Epithelial cell of proximal tubule (primary cell): ENCODE data around the gene C16orf89. TPM values are rescaled to one million over a fixed set of nuclear protein-coding genes. Genes with fewer than 3 reads are reported as not detected.
"Not testable (repeated sequence)": the region's sequence is repeated elsewhere in the genome, so short reads cannot be mapped to it uniquely, and the experiment has no call there.

Experiments
- DNase-seq: peaks from one replicate; pipeline ENCODE4 v3.0.0-alpha.2; 2011; ENCODE audit warnings: low read depth
- H3K4me3 ChIP-seq: 2 replicates; pipeline ENCODE4 v1.5.1; 2011; ENCODE audit warnings: low read depth, mild to moderate bottlenecking, low read length
- CTCF ChIP-seq: conservative IDR thresholded peaks from 2 replicates; pipeline ENCODE4 v1.5.1; 2012; ENCODE audit warnings: low read depth, mild to moderate bottlenecking, low read length
- total RNA-seq: library from RNA; depleted of rRNA; stranded (reverse); fragments of >200 nt; gene quantifications from 2 replicates; pipeline ENCODE4 v1.2.3, GENCODE V29; 2015

The C16orf89 gene
- not detected in 2 replicates for total RNA-seq

- H3K4me3 ChIP-seq: no peak within 1 kb of the TSS
- no peak for TF ChIP-seq CTCF
- DNase-seq: no peak
Measured at GRCh38 chr16:5065813-5066212, at the start of gene C16orf89. Gene C16orf89, minus strand, starts transcription at chr16:5065956. Its CDS starts 48 bp downstream, at chr16:5065908.

- H3K4me3 ChIP-seq, DNase-seq: not testable (repeated sequence)
Measured at GRCh38 chr16:5110933-5111332, 45.2 kb upstream of the C16orf89 start.

GRCh38 chr16:5108505-5109158 is 42.9 kb upstream of the C16orf89 start:
- H3K4me3 ChIP-seq: no peak overlapping the region
- no peak for DNase-seq
- no peak for TF ChIP-seq CTCF

GRCh38 chr16:5105039-5105438 is 39.3 kb upstream of the C16orf89 start:
- not testable (repeated sequence) for DNase-seq

GRCh38 chr16:5103296-5104032 is 37.7 kb upstream of the C16orf89 start:
- not testable (repeated sequence) for H3K4me3 ChIP-seq, DNase-seq

More at GRCh38 chr16:5105039-5105438, 39.3 kb upstream of the C16orf89 start:
- H3K4me3 ChIP-seq: not testable (repeated sequence)

GRCh38 chr16:5099174-5099573 is 33.4 kb upstream of the C16orf89 start:
- DNase-seq, H3K4me3 ChIP-seq: not testable (repeated sequence)

- not testable (repeated sequence) for DNase-seq
- peak overlapping the region; percentile 72 for H3K4me3 ChIP-seq
Measured at GRCh38 chr16:5098221-5099159, 32.7 kb upstream of the C16orf89 start.

GRCh38 chr16:5097470-5098220 is 31.9 kb upstream of the C16orf89 start, which contains the start of gene EEF2KMT:
Gene EEF2KMT, minus strand, starts transcription at chr16:5097795. Its CDS starts 56 bp downstream, at chr16:5097739.
- H3K4me3 ChIP-seq: peak within 1 kb of the TSS; percentile 72
- peak; percentile 91 for DNase-seq

- not testable (repeated sequence) for DNase-seq
- H3K4me3 ChIP-seq: peak overlapping the region; percentile 72
Measured at GRCh38 chr16:5097061-5097469, 31.3 kb upstream of the C16orf89 start.

- H3K4me3 ChIP-seq: peak overlapping the region; percentile 72
- not testable (repeated sequence) for DNase-seq
Measured at GRCh38 chr16:5096437-5097060, 30.8 kb upstream of the C16orf89 start.

GRCh38 chr16:5095145-5095830 is 29.5 kb upstream of the C16orf89 start:
- not testable (repeated sequence) for H3K4me3 ChIP-seq, DNase-seq

- not testable (repeated sequence) for DNase-seq, H3K4me3 ChIP-seq
Measured at GRCh38 chr16:5093746-5094145, 28.0 kb upstream of the C16orf89 start.

GRCh38 chr16:5093081-5093480 is 27.3 kb upstream of the C16orf89 start:
- DNase-seq, H3K4me3 ChIP-seq: not testable (repeated sequence)

- not testable (repeated sequence) for H3K4me3 ChIP-seq, DNase-seq
Measured at GRCh38 chr16:5090592-5090991, 24.8 kb upstream of the C16orf89 start.
